ENCODE measurements around the gene UNC119B.

UNC119B gene

GRCh38 chr12:120741476-120742421, 31.5 kb downstream of the UNC119B start:
- DNase-seq, result no peak

GRCh38 chr12:120744922-120745493, 34.8 kb downstream of the UNC119B start:
- DNase-seq, result no peak

GRCh38 chr12:120748242-120748641, 38.0 kb downstream of the UNC119B start:
- DNase-seq, result peak; percentile 45

- DNase-seq, result no peak
Measured at GRCh38 chr12:120749256-120749655, 39.0 kb downstream of the UNC119B start.

- DNase-seq, result no peak
Measured at GRCh38 chr12:120750806-120751205, 40.5 kb downstream of the UNC119B start.

- DNase-seq, result peak; percentile 44
Measured at GRCh38 chr12:120751389-120751788, 41.1 kb downstream of the UNC119B start.

GRCh38 chr12:120754792-120755191, 44.5 kb downstream of the UNC119B start:
- DNase-seq, result no peak

- DNase-seq, result no peak
Measured at GRCh38 chr12:120755269-120755668, 45.0 kb downstream of the UNC119B start.

- DNase-seq, result no peak
Measured at GRCh38 chr12:120757226-120757742, 47.0 kb downstream of the UNC119B start.

- DNase-seq, result no peak
Measured at GRCh38 chr12:120757949-120758348, 47.7 kb downstream of the UNC119B start.

GRCh38 chr12:120758798-120759590, 48.7 kb downstream of the UNC119B start:
- no peak for DNase-seq

- no peak for DNase-seq
Measured at GRCh38 chr12:120759591-120760348, 49.5 kb downstream of the UNC119B start.

- DNase-seq, result no peak
Measured at GRCh38 chr12:120760349-120761254, 50.3 kb downstream of the UNC119B start.

- DNase-seq, result no peak
Measured at GRCh38 chr12:120761519-120761934, 51.3 kb downstream of the UNC119B start.

GRCh38 chr12:120762086-120762485, 51.8 kb downstream of the UNC119B start:
- DNase-seq, result no peak

- no peak for DNase-seq
Measured at GRCh38 chr12:120763250-120763649, 53.0 kb downstream of the UNC119B start.

GRCh38 chr12:120764816-120765215, 54.6 kb downstream of the UNC119B start:
- DNase-seq, result no peak

GRCh38 chr12:120766566-120766965, 56.3 kb downstream of the UNC119B start:
- DNase-seq, result no peak

- DNase-seq, result peak; percentile 22
Measured at GRCh38 chr12:120767071-120768024, 57.1 kb downstream of the UNC119B start.

GRCh38 chr12:120771097-120771496, 60.8 kb downstream of the UNC119B start:
- DNase-seq, result no peak
